Measurements from ENCODE around the gene HOXA10. TPM values are rescaled to one million over a fixed set of nuclear protein-coding genes. Genes with fewer than 3 reads are reported as not detected.

The HOXA10 gene
- total RNA-seq, 1 donor from 2014 or later, result 4.4 TPM

GRCh38 chr7:27128776-27129728, 45.1 kb downstream of the HOXA10 start:
- no peak for DNase-seq

DNA sequence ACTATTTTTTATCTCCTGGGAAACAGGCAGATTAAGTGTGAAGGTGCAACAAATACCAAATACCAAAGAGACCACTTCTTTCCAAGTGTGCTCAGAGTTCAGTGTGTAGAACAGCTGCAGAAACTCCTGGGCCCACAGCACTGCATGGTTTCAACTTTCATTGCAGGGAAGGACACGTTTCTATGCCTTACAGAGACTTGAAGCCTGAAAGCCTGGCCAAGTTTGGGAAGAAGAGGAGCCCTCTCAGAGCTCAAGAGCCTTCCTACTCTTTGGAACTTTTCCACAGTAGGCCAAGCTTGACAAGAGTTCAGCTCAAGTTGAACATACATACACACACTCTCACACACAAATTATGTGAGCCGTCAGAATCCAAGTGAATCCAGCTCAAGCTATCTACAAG, 46.1 kb downstream of the HOXA10 start:
- no peak for DNase-seq

GRCh38 chr7:27126596-27127327, 47.4 kb downstream of the HOXA10 start:
- DNase-seq, result no peak

DNA sequence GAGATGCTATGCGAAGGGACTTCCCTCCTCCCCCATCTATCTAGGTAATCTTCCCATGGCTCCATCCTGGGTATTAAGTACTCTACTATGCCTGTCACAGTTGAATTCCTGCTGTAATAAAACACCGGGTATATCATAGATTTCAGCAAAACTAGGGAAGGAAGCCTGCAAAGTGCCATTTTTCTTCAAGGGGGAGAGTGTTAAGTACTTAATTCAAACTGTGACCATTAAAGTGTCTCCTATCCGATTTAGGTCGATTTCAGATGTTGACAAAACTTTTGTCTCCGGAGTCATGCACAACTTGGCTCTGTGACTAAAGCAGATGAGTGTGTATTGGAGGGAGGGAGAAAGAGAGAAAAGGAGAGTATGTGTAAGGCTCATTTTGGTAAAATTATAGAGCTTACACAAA, 48.1 kb downstream of the HOXA10 start:
- DNase-seq, result no peak

- DNase-seq, result peak; percentile 43
Observed at GRCh38 chr7:27124902-27125689, 49.0 kb downstream of the HOXA10 start.

GRCh38 chr7:27124096-27124901, 49.8 kb downstream of the HOXA10 start:
- DNase-seq, result no peak

- DNase-seq, result no peak
Observed at GRCh38 chr7:27123477-27124053, 50.6 kb downstream of the HOXA10 start.

DNA sequence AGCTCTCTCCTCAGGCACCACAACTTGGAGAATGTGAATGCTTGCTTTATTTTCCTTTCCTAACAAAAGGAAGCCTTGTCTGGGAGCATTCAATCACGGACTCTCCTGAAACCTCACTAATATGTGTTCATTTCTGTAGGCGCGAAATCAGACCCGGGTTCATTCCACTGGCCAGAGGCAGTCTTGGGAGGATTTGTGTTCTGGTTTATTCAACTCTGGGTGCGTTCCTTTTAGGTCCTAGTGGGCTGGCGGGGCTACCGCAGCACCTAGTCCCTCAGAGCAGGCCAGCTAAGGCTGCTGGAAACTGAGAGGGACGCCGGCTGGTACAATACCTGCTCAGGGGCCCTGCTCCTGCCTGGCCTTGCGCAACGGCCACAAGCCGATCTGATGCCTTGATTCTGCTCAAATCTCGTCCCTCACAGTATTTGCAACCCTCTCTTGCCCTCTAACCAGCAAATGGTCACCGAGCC, 51.1 kb downstream of the HOXA10 start:
- DNase-seq, result no peak

DNA sequence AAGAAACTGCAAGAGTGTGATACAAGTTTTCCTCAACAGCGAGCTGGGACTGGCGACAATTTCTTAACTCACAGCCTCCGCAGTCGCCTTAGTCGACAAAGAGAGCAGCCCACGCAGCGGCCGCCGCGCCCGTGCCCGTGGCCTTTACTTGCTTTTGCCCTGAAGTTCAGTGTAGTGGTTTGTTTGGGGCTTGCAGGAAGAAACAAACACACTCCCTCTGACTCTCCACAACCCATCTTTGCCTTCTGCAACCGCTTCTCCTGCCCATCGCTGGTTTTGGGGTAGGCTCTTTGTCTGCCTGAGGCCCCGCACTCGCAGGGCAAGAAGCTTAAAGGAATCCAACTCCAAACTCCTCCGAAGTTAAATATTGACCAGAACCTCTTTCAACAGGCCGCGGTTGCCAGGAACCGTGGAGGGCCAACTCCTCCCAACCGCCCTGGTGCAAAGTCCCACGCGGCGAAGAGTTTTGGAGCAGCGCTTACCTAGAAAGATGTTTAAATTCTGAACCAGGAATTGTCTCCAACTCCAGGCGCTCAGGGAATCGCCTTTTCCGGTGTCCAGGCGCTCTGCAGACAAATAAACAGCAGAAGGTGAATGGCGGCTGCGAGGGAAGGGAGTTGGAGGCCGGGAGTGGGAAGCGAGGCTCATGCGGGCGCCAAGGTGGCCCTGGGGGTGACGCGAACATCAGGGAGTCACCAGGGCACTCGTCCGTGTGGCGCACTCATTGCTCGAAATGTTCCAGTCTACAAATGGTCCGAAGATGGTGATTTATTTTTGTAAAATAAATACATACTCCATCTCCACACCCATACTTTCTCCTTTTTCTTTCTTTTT, 51.8 kb downstream of the HOXA10 start:
- no peak for DNase-seq

- DNase-seq, result no peak
Observed at GRCh38 chr7:27121684-27122076, 52.4 kb downstream of the HOXA10 start.

Other genes with a start within 250 kb of the HOXA10 start
- 0.68 and 0.84 TPM in 2 replicates for gene HOXA1, start 78.3 kb downstream of the HOXA10 start, total RNA-seq
- gene HOXA2, start 71.6 kb downstream of the HOXA10 start, total RNA-seq, result 0.33 and 0.34 TPM in 2 replicates
- gene HOXA4, start 43.6 kb downstream of the HOXA10 start, total RNA-seq, result 0.34 and 0.65 TPM in 2 replicates
- 5.6 and 6.1 TPM in 2 replicates for gene HOXA5, start 30.6 kb downstream of the HOXA10 start, total RNA-seq
- 2.9 and 8.6 TPM in 2 replicates for gene HOXA6, start 26.5 kb downstream of the HOXA10 start, total RNA-seq
- 2.4 and 6.0 TPM in 2 replicates for gene HOXA3, start 21.7 kb downstream of the HOXA10 start, total RNA-seq
- 1.4 and 2.9 TPM in 2 replicates for gene HOXA7, start 17.6 kb downstream of the HOXA10 start, total RNA-seq
- 9.0 and 11.8 TPM in 2 replicates for gene HOXA9, start 8.8 kb downstream of the HOXA10 start, total RNA-seq
- under 0.01 and 0.70 TPM in 2 replicates for gene HOXA11, start 10.9 kb upstream of the HOXA10 start, total RNA-seq
- under 0.01 TPM in 1 of 2 replicates, not detected in the other for gene HOXA13, start 25.8 kb upstream of the HOXA10 start, total RNA-seq
- gene EVX1, start 68.5 kb upstream of the HOXA10 start, total RNA-seq, result not detected in 2 replicates